GM18858 (cell line): ENCODE measurements around the gene PLCB2.

Experiments
- ATAC-seq: cut with Tn5 transposase; IDR thresholded peaks from one replicate; pipeline ENCODE4 v1.9.1; 2021; ENCODE audit not compliant: unreplicated experiment

PLCB2 gene

GRCh38 chr15:40287968-40288367 is 19.8 kb downstream of the PLCB2 start:
- ATAC-seq: no peak

- no peak for ATAC-seq
Measured at GRCh38 chr15:40287505-40287904, 20.2 kb downstream of the PLCB2 start.

GRCh38 chr15:40286794-40287193 is 20.9 kb downstream of the PLCB2 start:
- no peak for ATAC-seq

GRCh38 chr15:40286061-40286532 is 21.6 kb downstream of the PLCB2 start:
- ATAC-seq: no peak

- ATAC-seq: no peak
Measured at GRCh38 chr15:40285554-40286011, 22.2 kb downstream of the PLCB2 start.

GRCh38 chr15:40285151-40285550 is 22.6 kb downstream of the PLCB2 start:
- no peak for ATAC-seq

- ATAC-seq: no peak
Measured at GRCh38 chr15:40283615-40284300, 24.0 kb downstream of the PLCB2 start.

- ATAC-seq: no peak
Measured at GRCh38 chr15:40282869-40283614, 24.7 kb downstream of the PLCB2 start, which contains the start of gene ANKRD63. Gene ANKRD63, minus strand, starts transcription at chr15:40283064. Its CDS starts 478 bp downstream, at chr15:40282586.

- ATAC-seq: no peak
Measured at GRCh38 chr15:40282147-40282868, 25.4 kb downstream of the PLCB2 start.

GRCh38 chr15:40281801-40282146 is 26.0 kb downstream of the PLCB2 start:
- no peak for ATAC-seq

- no peak for ATAC-seq
Measured at GRCh38 chr15:40281057-40281800, 26.5 kb downstream of the PLCB2 start.

GRCh38 chr15:40280260-40281056 is 27.3 kb downstream of the PLCB2 start:
- ATAC-seq: no peak

- no peak for ATAC-seq
Measured at GRCh38 chr15:40279437-40280141, 28.1 kb downstream of the PLCB2 start.

GRCh38 chr15:40278026-40278425 is 29.7 kb downstream of the PLCB2 start:
- no peak for ATAC-seq

- ATAC-seq: no peak
Measured at GRCh38 chr15:40277471-40277870, 30.3 kb downstream of the PLCB2 start.

- no peak for ATAC-seq
Measured at GRCh38 chr15:40276927-40277326, 30.8 kb downstream of the PLCB2 start.

- no peak for ATAC-seq
Measured at GRCh38 chr15:40275954-40276353, 31.8 kb downstream of the PLCB2 start.

GRCh38 chr15:40275523-40275922 is 32.2 kb downstream of the PLCB2 start:
- no peak for ATAC-seq
